22Rv1 (cell line): ENCODE measurements around the gene APOL5.

Experiments
- CTCF ChIP-seq: fragments of 450-650 bp; IDR thresholded peaks from 2 replicates; pipeline ENCODE4 v1.5.1; 2017; ENCODE audit warnings: mild to moderate bottlenecking
- ZFX ChIP-seq: fragments of 450-650 bp; IDR thresholded peaks from 2 replicates; pipeline ENCODE4 v1.6.1; 2017; ENCODE audit warnings: antibody characterized with exemption, borderline replicate concordance

DNA sequence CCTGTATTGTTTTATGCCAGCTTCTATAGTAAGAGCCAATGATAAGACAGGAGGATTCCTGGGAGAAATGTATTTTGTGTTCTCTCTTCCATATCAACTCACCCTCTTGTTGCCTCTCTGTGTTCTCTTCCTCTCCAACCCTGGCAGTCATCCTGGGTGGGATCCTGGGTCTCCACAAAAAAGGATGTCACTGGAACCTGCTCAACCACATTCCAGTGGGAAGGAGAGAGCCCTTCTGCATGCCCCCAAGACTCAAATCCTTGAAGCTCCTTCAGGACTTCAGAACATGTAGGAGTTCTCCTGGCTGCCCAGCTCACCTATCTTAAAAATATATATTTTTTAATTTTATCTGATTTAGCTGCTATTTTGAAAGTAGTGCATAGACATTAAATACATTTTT lies 43.3 kb upstream of the APOL5 start:
- TF ChIP-seq CTCF, result no peak
- TF ChIP-seq ZFX, result no peak
